RWPE1 (cell line): ENCODE data around the gene CRTAP.

Experiments
- CTCF ChIA-PET: fragments of 350-600 bp; sonication (Branson Sonifier 250); formaldehyde crosslinking; extraction: SDS; loops from one replicate; lab custom pipeline; 2021; lab: Yijun Ruan, JAX
- POLR2A ChIA-PET: fragments of 400-600 bp; formaldehyde crosslinking; extraction: SDS; loops from one replicate; lab custom pipeline; 2020; ENCODE audit warnings: antibody characterized with exemption; ENCODE audit not compliant: low non-redundant PET; lab: Yijun Ruan, JAX
- DNase-seq: peaks from one replicate; pipeline ENCODE4 v3.0.0; 2012; ENCODE audit warnings: low spot score
- H3K27ac ChIP-seq: fragments of 450-650 bp; 2 replicates; pipeline ENCODE4 v1.5.1; 2017
- CTCF ChIP-seq: fragments of 450-650 bp; conservative IDR thresholded peaks from 2 replicates; pipeline ENCODE4 v1.5.1; 2017; ENCODE audit warnings: low read depth, mild to moderate bottlenecking

Gene CRTAP

GRCh38 chr3:33141006-33141405, 27.2 kb downstream of the CRTAP start:
- TF ChIP-seq CTCF: no peak
- POLR2A ChIA-PET: no interaction called here
- CTCF ChIA-PET: no interaction called here
- no peak for DNase-seq
- H3K27ac ChIP-seq: no peak overlapping the region

- TF ChIP-seq CTCF: no peak
- CTCF ChIA-PET: no interaction called here
- no peak for DNase-seq
Measured at GRCh38 chr3:33144433-33144832, 30.6 kb downstream of the CRTAP start.

GRCh38 chr3:33145221-33145900, 31.5 kb downstream of the CRTAP start:
- DNase-seq: no peak
- TF ChIP-seq CTCF: no peak
- no peak overlapping the region for H3K27ac ChIP-seq
- CTCF ChIA-PET: interaction anchor here (0.6 kb wide), 1 partner anchor 35 kb away, joined by 3 read pairs; no protein-coding TSS in a partner anchor
- POLR2A ChIA-PET: no interaction called here

More at GRCh38 chr3:33144433-33144832, 30.6 kb downstream of the CRTAP start:
- H3K27ac ChIP-seq: no peak overlapping the region
- POLR2A ChIA-PET: no interaction called here

GRCh38 chr3:33145901-33146580, 32.2 kb downstream of the CRTAP start:
- CTCF ChIA-PET: interaction anchor here (1.3 kb wide), 1 partner anchor 227 kb away, joined by 3 read pairs; no protein-coding TSS in a partner anchor
- POLR2A ChIA-PET: no interaction called here

GRCh38 chr3:33146791-33147445, 33.1 kb downstream of the CRTAP start:
- TF ChIP-seq CTCF: no peak
- ChIA-PET CTCF (interaction anchor here (1.3 kb wide), 1 partner anchor 226 kb away, joined by 3 read pairs; no protein-coding TSS in a partner anchor), POLR2A (no interaction called here)
- DNase-seq: no peak
- H3K27ac ChIP-seq: no peak overlapping the region

More at GRCh38 chr3:33145901-33146580, 32.2 kb downstream of the CRTAP start:
- DNase-seq: no peak
- TF ChIP-seq CTCF: no peak
- no peak overlapping the region for H3K27ac ChIP-seq

- no peak for TF ChIP-seq CTCF
- POLR2A ChIA-PET: no interaction called here
- no peak for DNase-seq
- CTCF ChIA-PET: no interaction called here
- H3K27ac ChIP-seq: no peak overlapping the region
Measured at GRCh38 chr3:33149342-33149741, 35.5 kb downstream of the CRTAP start.
